HUES64 (cell line): ENCODE data around the gene RAB11FIP4. TPM values are rescaled to one million over a fixed set of nuclear protein-coding genes. Genes with fewer than 3 reads are reported as not detected.
"Not testable (repeated sequence)": the region's sequence is repeated elsewhere in the genome, so short reads cannot be mapped to it uniquely, and the experiment has no call there.

Experiments used
- H3K27ac ChIP-seq: 2 replicates; pipeline ENCODE4 v1.7.0; 2013; ENCODE audit warnings: low read depth, low read length, inconsistent platforms
- H3K27me3 ChIP-seq: 2 replicates; pipeline ENCODE4 v1.6.1; 2013; ENCODE audit warnings: mild to moderate bottlenecking, low read length; ENCODE audit not compliant: insufficient read depth
- H3K36me3 ChIP-seq: 2 replicates; pipeline ENCODE4 v1.6.1; 2013; ENCODE audit warnings: mild to moderate bottlenecking, low read length; ENCODE audit not compliant: insufficient read depth
- H3K4me1 ChIP-seq: 2 replicates; pipeline ENCODE4 v1.6.1; 2013; ENCODE audit warnings: mild to moderate bottlenecking, low read length, moderate library complexity; ENCODE audit not compliant: insufficient read depth
- H3K4me3 ChIP-seq: 2 replicates; pipeline ENCODE4 v1.5.1; 2013; ENCODE audit warnings: mild to moderate bottlenecking, low read length, moderate library complexity
- H3K9ac ChIP-seq: 2 replicates; pipeline ENCODE4 v1.6.1; 2013; ENCODE audit warnings: mild to moderate bottlenecking, low read depth, low read length
- H3K9me3 ChIP-seq: 2 replicates; pipeline ENCODE4 v1.6.1; 2013; ENCODE audit warnings: low read depth, low read length; ENCODE audit not compliant: insufficient read depth
- WGBS: fragments of 150-250, 120-280 bp; methylation state at CpG from one replicate; pipeline ENCODE4 v1.1.7; 2013; ENCODE audit warnings: missing lambda C conversion rate; 5-methylcytosine and 5-hydroxymethylcytosine counted together
- polyA plus RNA-seq, 2 experiments: library from polyadenylated mRNA; stranded (reverse); fragments of 50-300 nt; gene quantifications; one replicate each; pipeline ENCODE4 v1.2.3, GENCODE V29; 2013

Gene RAB11FIP4
- 20.9 TPM for polyA plus RNA-seq (2013, experiment 1 of 2)
- polyA plus RNA-seq (2013, experiment 2 of 2): 21.5 TPM

DNA sequence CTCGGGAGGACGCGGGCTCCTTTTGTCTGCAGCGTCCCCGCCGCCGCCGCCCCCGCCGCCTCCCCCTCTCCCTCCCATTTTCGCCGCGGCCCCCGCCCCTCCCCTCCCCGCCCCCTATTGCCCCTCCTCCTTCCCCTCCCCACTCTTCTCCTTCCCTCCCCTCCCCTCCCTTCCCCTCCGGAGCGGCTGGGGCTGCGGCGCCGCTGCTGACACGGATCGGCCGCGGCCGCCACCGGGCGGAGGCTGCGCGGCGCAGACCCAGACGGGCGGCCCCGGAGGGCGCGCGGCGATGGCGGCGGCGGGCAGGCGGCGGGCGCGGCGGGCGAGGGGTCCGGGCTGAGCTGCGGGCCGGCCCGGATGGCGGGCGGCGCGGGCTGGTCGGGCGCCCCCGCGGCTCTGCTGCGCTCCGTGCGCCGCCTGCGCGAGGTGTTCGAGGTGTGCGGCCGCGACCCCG, at the start of gene RAB11FIP4:
RAB11FIP4 (plus strand) TSS at position 180 of the 454 bp plus-strand sequence; CDS start at position 358, 178 bp downstream.
- H3K4me3 ChIP-seq: peak within 1 kb of the TSS; percentile 54
- peaks cover 7% of the 10 kb centered on the region; the same call in 1 of the 2 replicates for H3K4me1 ChIP-seq
- no peaks in the 10 kb centered on the region for H3K36me3 ChIP-seq
- H3K9me3 ChIP-seq: no peaks in the 10 kb centered on the region
- H3K9ac ChIP-seq: no peak within 1 kb of the TSS
- under 1% methylated on average over 54 of the region's 69 CpGs for WGBS
- H3K27ac ChIP-seq: no peak within 1 kb of the TSS
- peaks cover 38% of the 10 kb centered on the region for H3K27me3 ChIP-seq

- H3K27me3 ChIP-seq, H3K4me1 ChIP-seq, H3K9me3 ChIP-seq, H3K9ac ChIP-seq, H3K27ac ChIP-seq, H3K4me3 ChIP-seq: not testable (repeated sequence)
- H3K36me3 ChIP-seq: peaks cover 33% of the 10 kb centered on the region
- 100% methylated on average over 4 of the region's 34 CpGs for WGBS
These were observed 46.2 kb upstream of the RAB11FIP4 start for GRCh38 chr17:31345191-31345747.

- peaks cover 48% of the 10 kb centered on the region for H3K36me3 ChIP-seq
- no peaks in the 10 kb centered on the region for H3K4me1 ChIP-seq
These were observed 42.0 kb upstream of the RAB11FIP4 start for GRCh38 chr17:31349454-31349853.

GRCh38 chr17:31355935-31356334, 35.5 kb upstream of the RAB11FIP4 start:
- Histone ChIP-seq H3K4me3 (no peak overlapping the region), H3K9ac (no peak overlapping the region), H3K4me1 (no peaks in the 10 kb centered on the region), H3K27me3 (no peaks in the 10 kb centered on the region), H3K27ac (no peak overlapping the region), H3K9me3 (no peaks in the 10 kb centered on the region), H3K36me3 (peaks cover 71% of the 10 kb centered on the region)
- 100% methylated on average over 1 of the region's 1 CpG for WGBS

More at GRCh38 chr17:31349454-31349853, 42.0 kb upstream of the RAB11FIP4 start:
- H3K9me3 ChIP-seq: no peaks in the 10 kb centered on the region
- H3K4me3 ChIP-seq: no peak overlapping the region
- H3K27ac ChIP-seq: no peak overlapping the region
- H3K9ac ChIP-seq: no peak overlapping the region; the same call in 1 of the 2 replicates
- no peaks in the 10 kb centered on the region for H3K27me3 ChIP-seq

DNA sequence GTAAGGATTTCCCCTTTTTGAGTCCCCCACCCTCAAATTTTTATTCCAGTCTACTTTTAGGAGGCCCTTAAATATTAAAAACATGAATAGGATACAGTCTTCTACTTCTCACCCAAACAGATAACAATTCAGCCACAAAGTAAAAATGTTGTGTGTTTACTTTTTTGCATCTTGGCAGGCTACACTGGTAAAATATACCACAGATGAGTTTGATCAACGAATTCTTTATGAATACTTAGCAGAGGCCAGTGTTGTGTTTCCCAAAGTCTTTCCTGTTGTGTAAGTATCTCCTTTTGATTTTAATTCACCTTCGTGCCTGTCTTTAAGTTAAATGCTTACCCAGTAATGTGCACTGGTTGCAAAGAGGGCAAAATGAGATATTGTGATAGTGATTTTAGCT, 34.4 kb upstream of the RAB11FIP4 start:
- peaks cover 79% of the 10 kb centered on the region for H3K36me3 ChIP-seq
- 100% methylated on average over 2 of the region's 2 CpGs for WGBS

GRCh38 chr17:31357839-31358394, 33.6 kb upstream of the RAB11FIP4 start:
- 96% methylated on average over 3 of the region's 3 CpGs for WGBS
- no peaks in the 10 kb centered on the region for H3K9me3 ChIP-seq
- no peaks in the 10 kb centered on the region for H3K4me1 ChIP-seq
- H3K27me3 ChIP-seq: no peaks in the 10 kb centered on the region
- no peak overlapping the region for H3K4me3 ChIP-seq
- no peak overlapping the region for H3K9ac ChIP-seq
- H3K36me3 ChIP-seq: peaks cover 78% of the 10 kb centered on the region
- H3K27ac ChIP-seq: no peak overlapping the region

More for the DNA sequence above, 34.4 kb upstream of the RAB11FIP4 start:
- H3K9me3 ChIP-seq: no peaks in the 10 kb centered on the region
- no peaks in the 10 kb centered on the region for H3K4me1 ChIP-seq
- no peak overlapping the region for H3K27ac ChIP-seq
- H3K27me3 ChIP-seq: no peaks in the 10 kb centered on the region
- no peak overlapping the region for H3K9ac ChIP-seq
- no peak overlapping the region for H3K4me3 ChIP-seq

DNA sequence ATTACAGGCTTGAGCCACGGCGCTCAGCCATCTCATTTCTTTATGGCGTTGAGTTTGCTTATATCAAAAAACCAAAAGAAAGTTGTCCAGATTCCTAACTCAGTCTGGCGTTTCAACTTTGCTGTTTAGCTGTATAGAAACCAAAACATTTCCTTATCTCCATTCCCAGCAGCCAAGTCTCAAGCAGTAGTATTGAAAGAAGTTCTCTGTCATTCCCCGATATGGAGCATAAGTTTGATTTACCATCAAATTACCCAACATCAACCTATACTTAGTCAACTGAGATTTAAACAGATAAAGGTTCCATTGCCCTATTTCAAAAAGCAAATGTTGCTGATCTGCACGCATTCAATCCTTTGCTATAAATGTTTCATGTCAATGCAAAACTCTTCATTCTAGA, 27.5 kb upstream of the RAB11FIP4 start:
- H3K4me3 ChIP-seq: no peak overlapping the region
- H3K36me3 ChIP-seq: peaks cover 36% of the 10 kb centered on the region
- H3K4me1 ChIP-seq: no peaks in the 10 kb centered on the region
- no peaks in the 10 kb centered on the region for H3K27me3 ChIP-seq
- no peak overlapping the region for H3K9ac ChIP-seq
- no peak overlapping the region for H3K27ac ChIP-seq
- WGBS: 93% methylated on average over 6 of the region's 6 CpGs
- no peaks in the 10 kb centered on the region for H3K9me3 ChIP-seq

DNA sequence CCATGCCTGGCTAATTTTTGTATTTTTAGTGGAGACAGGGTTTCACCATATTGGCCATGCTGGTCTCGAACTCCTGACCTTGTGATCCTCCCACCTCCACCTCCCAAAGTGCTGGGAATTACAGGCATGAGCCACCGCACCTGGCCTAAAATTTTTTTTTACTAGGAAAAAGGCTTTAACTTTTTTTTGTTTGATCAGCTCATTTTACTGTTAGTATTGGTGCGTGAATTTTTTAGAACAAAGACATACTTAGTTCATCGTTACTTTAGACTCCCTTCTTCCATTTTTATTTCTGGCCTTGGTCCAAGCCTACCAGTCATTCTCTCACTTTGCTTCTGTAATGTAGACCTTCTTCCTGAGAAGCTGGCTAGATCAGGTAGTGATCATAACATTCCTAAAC, 25.4 kb upstream of the RAB11FIP4 start:
- H3K9me3 ChIP-seq: no peaks in the 10 kb centered on the region
- no peak overlapping the region for H3K4me3 ChIP-seq
- peaks cover 22% of the 10 kb centered on the region for H3K36me3 ChIP-seq
- no peak overlapping the region for H3K27ac ChIP-seq
- H3K27me3 ChIP-seq: no peaks in the 10 kb centered on the region
- no peaks in the 10 kb centered on the region for H3K4me1 ChIP-seq
- no peak overlapping the region for H3K9ac ChIP-seq
- 95% methylated on average over 4 of the region's 4 CpGs for WGBS

DNA sequence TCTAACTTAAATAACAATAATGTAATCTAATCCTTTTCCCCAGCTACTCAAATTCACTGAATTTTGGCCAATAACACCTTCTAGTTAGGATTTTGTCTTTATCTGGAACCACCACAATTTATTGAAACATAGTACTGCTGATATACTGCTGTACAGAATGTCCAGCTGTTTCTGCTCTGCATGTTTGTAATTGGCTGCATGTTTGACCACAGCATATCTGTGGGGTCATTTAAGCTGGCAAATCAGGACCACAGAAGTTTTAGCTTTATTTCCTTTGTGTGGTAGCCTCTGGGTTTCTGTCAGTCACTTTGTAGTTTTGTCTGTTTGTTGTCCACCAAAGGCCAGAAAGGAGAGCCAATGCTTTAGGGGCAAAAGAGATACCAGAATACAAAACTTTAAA, 22.2 kb upstream of the RAB11FIP4 start:
- Histone ChIP-seq H3K4me1 (no peaks in the 10 kb centered on the region), H3K27me3 (no peaks in the 10 kb centered on the region), H3K9me3 (no peaks in the 10 kb centered on the region), H3K36me3 (peaks cover 12% of the 10 kb centered on the region), H3K4me3 (no peak overlapping the region), H3K27ac (no peak overlapping the region), H3K9ac (no peak overlapping the region)

- Histone ChIP-seq H3K9ac (no peak overlapping the region), H3K36me3 (peaks cover 14% of the 10 kb centered on the region), H3K4me1 (no peaks in the 10 kb centered on the region), H3K9me3 (no peaks in the 10 kb centered on the region), H3K27me3 (no peaks in the 10 kb centered on the region), H3K4me3 (no peak overlapping the region), H3K27ac (no peak overlapping the region)
- WGBS: 92% methylated on average over 4 of the region's 4 CpGs
These were observed 19.9 kb upstream of the RAB11FIP4 start for GRCh38 chr17:31371511-31372097.

- Histone ChIP-seq H3K27ac (no peak overlapping the region), H3K4me3 (no peak overlapping the region), H3K4me1 (peaks cover 6% of the 10 kb centered on the region), H3K9ac (no peak overlapping the region), H3K36me3 (peaks cover 14% of the 10 kb centered on the region), H3K9me3 (no peaks in the 10 kb centered on the region), H3K27me3 (no peaks in the 10 kb centered on the region)
- 95% methylated on average over 10 of the region's 10 CpGs for WGBS
These were observed 18.1 kb upstream of the RAB11FIP4 start for GRCh38 chr17:31373150-31374093.
